Osteocyte (in vitro differentiated cells): ENCODE measurements around the gene BMPR2. TPM values are rescaled to one million over a fixed set of nuclear protein-coding genes. Genes with fewer than 3 reads are reported as not detected.
A peak's percentile ranks its signal among the peaks of the same experiment; 100 is the strongest.
"Not testable (repeated sequence)": the region's sequence is repeated elsewhere in the genome, so short reads cannot be mapped to it uniquely, and the experiment has no call there.

ENCODE experiments used
- DNase-seq: peaks from one replicate; pipeline ENCODE4 v3.0.0; 2021; ENCODE audit warnings: mixed read lengths; ENCODE audit not compliant: unreplicated experiment; ENCODE audit errors: extremely low spot score
- H3K27ac Mint-ChIP-seq: one replicate; pipeline ENCODE4 v1.8.0; 2021; ENCODE audit warnings: mild to moderate bottlenecking, mixed read lengths; ENCODE audit not compliant: unreplicated experiment
- H3K27me3 Mint-ChIP-seq: one replicate; pipeline ENCODE4 v1.8.0; 2021; ENCODE audit warnings: mixed read lengths; ENCODE audit not compliant: unreplicated experiment
- H3K36me3 Mint-ChIP-seq: one replicate; pipeline ENCODE4 v1.8.0; 2021; ENCODE audit warnings: mixed read lengths; ENCODE audit not compliant: unreplicated experiment
- H3K4me1 Mint-ChIP-seq: one replicate; pipeline ENCODE4 v1.8.0; 2021; ENCODE audit warnings: mixed read lengths; ENCODE audit not compliant: unreplicated experiment
- H3K4me3 Mint-ChIP-seq: one replicate; pipeline ENCODE4 v1.8.0; 2021; ENCODE audit warnings: mild to moderate bottlenecking, moderate library complexity, mixed read lengths; ENCODE audit not compliant: unreplicated experiment
- H3K9me3 Mint-ChIP-seq: one replicate; pipeline ENCODE4 v1.8.0; 2021; ENCODE audit warnings: mixed read lengths; ENCODE audit not compliant: unreplicated experiment
- total RNA-seq: library from RNA; stranded (reverse); gene quantifications from 2 replicates; pipeline ENCODE4 v1.2.1, GENCODE V29; 2021
- TF ChIP-seq, protein P1 (sequence below): fragments of 200-600 bp; sonication (generic); IDR thresholded peaks from 2 replicates; pipeline ENCODE4 v1.5.0; 2021; ENCODE audit warnings: antibody characterized with exemption, mild to moderate bottlenecking, moderate library complexity

Gene BMPR2
- total RNA-seq, 1 donor from 2014 or later: 92.3 TPM

DNA sequence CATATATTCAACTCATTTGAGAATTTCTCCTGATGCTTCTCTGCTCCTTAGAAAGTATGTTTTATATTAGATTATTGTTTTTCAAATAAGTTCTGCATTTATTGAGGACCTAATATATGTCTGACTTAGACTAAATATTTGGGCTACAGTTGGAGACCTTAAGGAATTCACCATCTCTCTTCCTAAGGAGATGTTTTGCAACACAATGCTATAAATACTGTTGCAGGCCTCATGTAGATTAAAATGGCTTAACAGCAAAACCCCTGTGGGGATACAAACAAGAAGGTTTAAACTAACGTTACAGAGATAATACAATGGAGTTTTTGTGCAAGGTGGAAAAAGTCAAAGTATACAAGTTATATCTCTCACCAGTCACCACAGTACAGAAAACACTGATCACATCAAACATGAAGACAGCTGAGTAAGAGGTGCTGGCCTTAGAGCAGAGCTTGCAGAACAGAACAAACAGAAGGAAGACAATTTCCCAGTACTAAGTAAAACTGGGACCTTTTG lies 20.1 kb upstream of the BMPR2 start:
- TF ChIP-seq, protein P1, sequence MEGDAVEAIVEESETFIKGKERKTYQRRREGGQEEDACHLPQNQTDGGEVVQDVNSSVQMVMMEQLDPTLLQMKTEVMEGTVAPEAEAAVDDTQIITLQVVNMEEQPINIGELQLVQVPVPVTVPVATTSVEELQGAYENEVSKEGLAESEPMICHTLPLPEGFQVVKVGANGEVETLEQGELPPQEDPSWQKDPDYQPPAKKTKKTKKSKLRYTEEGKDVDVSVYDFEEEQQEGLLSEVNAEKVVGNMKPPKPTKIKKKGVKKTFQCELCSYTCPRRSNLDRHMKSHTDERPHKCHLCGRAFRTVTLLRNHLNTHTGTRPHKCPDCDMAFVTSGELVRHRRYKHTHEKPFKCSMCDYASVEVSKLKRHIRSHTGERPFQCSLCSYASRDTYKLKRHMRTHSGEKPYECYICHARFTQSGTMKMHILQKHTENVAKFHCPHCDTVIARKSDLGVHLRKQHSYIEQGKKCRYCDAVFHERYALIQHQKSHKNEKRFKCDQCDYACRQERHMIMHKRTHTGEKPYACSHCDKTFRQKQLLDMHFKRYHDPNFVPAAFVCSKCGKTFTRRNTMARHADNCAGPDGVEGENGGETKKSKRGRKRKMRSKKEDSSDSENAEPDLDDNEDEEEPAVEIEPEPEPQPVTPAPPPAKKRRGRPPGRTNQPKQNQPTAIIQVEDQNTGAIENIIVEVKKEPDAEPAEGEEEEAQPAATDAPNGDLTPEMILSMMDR: no peak
- H3K36me3 Mint-ChIP-seq: no peaks in the 10 kb centered on the region

DNA sequence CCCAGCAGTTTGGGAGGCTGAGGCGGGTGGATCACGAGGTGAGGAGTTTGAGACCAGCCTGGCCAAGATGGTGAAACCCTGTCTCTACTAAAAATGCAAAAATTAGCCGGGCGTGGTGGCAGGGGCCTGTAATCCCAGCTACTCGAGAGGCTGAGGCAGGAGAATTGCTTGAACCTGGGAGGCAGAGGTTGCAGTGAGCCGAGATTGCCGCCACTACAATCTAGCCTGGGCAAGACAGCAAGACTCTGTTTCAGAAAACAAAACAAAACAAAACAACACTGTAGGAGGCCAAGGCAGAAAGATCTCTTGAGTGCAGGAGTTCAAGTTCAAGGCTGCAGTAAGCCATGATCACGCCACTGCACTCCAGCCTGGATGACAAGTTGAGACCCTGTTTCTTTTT lies 17.2 kb upstream of the BMPR2 start:
- peak; percentile 57 for DNase-seq
- H3K4me1 Mint-ChIP-seq, H3K9me3 Mint-ChIP-seq, H3K27ac Mint-ChIP-seq, H3K4me3 Mint-ChIP-seq, H3K27me3 Mint-ChIP-seq, H3K36me3 Mint-ChIP-seq: not testable (repeated sequence)

More for the DNA sequence above, 20.1 kb upstream of the BMPR2 start:
- H3K9me3 Mint-ChIP-seq: no peaks in the 10 kb centered on the region
- no peak for DNase-seq
- no peak overlapping the region for H3K27ac Mint-ChIP-seq
- H3K4me1 Mint-ChIP-seq: no peaks in the 10 kb centered on the region
- no peaks in the 10 kb centered on the region for H3K27me3 Mint-ChIP-seq
- H3K4me3 Mint-ChIP-seq: no peak overlapping the region

DNA sequence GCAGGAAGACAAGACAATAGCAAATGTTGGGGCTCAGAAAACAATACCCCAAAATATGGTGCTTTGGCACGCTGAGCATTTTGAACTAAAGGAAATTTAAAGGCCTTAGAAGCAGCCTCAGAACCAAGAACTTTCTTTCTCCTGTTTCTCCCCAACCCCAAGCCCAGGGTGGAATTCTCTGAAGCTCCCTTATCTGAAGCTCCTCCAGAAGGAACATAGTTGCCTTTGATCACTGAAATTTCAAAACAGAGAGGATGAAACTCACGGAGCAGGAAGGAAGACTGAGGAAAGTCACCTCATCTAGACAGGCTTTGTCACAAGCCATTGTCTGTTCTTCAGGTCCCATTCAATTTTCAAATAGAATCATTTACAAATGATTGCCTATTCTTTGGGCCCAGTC lies 15.5 kb upstream of the BMPR2 start:
- DNase-seq: no peak
- TF ChIP-seq, protein P1: no peak
- Mint-ChIP-seq H3K36me3 (no peaks in the 10 kb centered on the region), H3K9me3 (no peaks in the 10 kb centered on the region), H3K27me3 (no peaks in the 10 kb centered on the region), H3K4me1 (no peaks in the 10 kb centered on the region), H3K27ac (no peak overlapping the region), H3K4me3 (no peak overlapping the region)

DNA sequence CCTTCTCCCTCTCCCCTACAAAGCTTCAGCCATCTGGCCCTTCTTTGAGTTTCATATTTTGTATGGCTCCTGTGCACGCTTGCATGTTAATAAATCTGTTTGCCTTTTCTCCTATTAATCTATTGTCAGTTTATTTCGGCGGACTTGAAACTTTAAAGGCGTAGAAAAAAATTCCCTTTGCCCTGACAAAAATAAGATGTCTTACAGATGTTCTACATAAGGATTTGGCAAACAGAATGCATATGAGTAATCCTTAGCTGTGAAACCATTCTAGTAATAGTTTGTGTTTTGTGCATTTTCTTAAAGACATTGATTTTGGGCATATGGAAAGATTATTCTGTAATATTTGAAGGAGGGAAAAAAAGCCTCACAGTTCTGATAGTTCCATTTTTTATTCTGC lies 15.0 kb upstream of the BMPR2 start:
- TF ChIP-seq, protein P1: no peak
- Mint-ChIP-seq H3K4me1 (no peaks in the 10 kb centered on the region), H3K36me3 (no peaks in the 10 kb centered on the region), H3K9me3 (no peaks in the 10 kb centered on the region), H3K27me3 (no peaks in the 10 kb centered on the region), H3K27ac (no peak overlapping the region), H3K4me3 (no peak overlapping the region)
- DNase-seq: no peak

DNA sequence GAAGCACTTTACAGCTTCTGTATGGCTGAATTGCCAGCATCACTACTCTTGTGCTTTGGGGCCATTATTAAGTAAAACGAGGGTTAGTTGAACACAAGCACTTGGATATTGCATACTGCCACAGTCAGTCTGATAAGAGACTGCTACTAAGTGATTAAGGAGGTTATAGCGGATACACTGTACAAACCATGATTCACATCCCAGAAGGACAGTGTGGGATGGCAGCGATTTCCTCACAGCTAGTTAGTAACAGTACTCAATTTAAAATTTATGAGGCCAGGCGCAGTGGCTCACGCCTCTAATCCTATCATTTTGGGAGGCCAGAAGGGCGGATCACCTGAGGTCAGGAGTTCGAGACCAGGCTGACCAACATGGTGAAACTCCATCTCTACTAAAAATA lies 2.6 kb upstream of the BMPR2 start:
- no peak overlapping the region for H3K4me3 Mint-ChIP-seq
- TF ChIP-seq, protein P1: no peak
- H3K27ac Mint-ChIP-seq: peak overlapping the region; percentile 34
- no peaks in the 10 kb centered on the region for H3K9me3 Mint-ChIP-seq
- H3K4me1 Mint-ChIP-seq: peaks cover 15% of the 10 kb centered on the region
- peak; percentile 65 for DNase-seq
- H3K27me3 Mint-ChIP-seq: no peaks in the 10 kb centered on the region
- H3K36me3 Mint-ChIP-seq: peaks cover 4% of the 10 kb centered on the region

DNA sequence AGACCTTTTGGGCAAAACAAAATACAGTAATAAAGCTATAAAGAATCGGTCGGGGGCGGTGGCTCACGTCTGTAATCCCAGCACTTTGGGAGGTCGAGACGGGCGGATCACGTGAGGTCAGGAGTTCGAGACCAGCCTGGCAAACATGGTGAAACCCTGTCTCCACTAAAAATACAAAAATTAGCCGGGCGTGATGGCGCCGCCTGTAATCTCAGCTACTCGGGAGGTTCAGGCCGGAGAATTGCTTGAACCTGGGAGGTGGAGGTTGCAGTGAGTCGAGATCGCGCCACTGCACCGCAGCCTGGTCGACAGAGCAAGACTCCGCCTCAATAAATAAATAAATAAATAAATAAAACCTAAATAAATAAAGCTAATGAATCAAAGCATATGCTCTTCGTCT lies 1.7 kb upstream of the BMPR2 start:
- DNase-seq, H3K9me3 Mint-ChIP-seq, H3K27me3 Mint-ChIP-seq, H3K36me3 Mint-ChIP-seq: not testable (repeated sequence)
- Mint-ChIP-seq H3K4me1 (peaks cover 15% of the 10 kb centered on the region), H3K27ac (peak overlapping the region; percentile 99), H3K4me3 (peak overlapping the region; percentile 22)
